Left colon (tissue), 2 donors: ENCODE results near the gene RBFOX2. TPM values are rescaled to one million over a fixed set of nuclear protein-coding genes. Genes with fewer than 3 reads are reported as not detected.
A peak's percentile ranks its signal among the peaks of the same experiment; 100 is the strongest.
"Not testable (repeated sequence)": the region's sequence is repeated elsewhere in the genome, so short reads cannot be mapped to it uniquely, and the experiment has no call there.

ENCODE experiments used
- ATAC-seq: fragments of 200-7000 bp; cut with Tn5 transposase; one replicate; pipeline ENCODE4 v1.9.1; 2020; ENCODE audit warnings: mild to moderate bottlenecking, moderate library complexity
- DNase-seq, 2 donors: peaks; one replicate each; pipeline ENCODE4 v3.0.0-alpha.2; 2020
- intact Hi-C, 2 donors: fragments of 100-400 bp; cut with DNase I in 1 of 2; cut with micrococcal nuclease in 1 of 2; formaldehyde crosslinking; loops; one replicate each; pipeline versions ENCODE4 v1.11.2 to v1.14.0; 2022; cut with DNase I, micrococcal nuclease
- long read RNA-seq: library from polyadenylated mRNA; unstranded; transcript quantifications from one replicate; pipeline ENCODE4 v2.0.0, GENCODE V29; 2021
- total RNA-seq, 2 donors: library from RNA; stranded (reverse); fragmentation: NEBNext Ultra II Directional; extraction: Animal tissue kit (Norgen Biotek cat#: 25700); gene quantifications; one replicate each; pipeline ENCODE4 v1.2.1, GENCODE V29; 2021
- donor health status: DM: no; HTN: no; CAD: no.
- donor health status: DM: yes; HTN: yes; CAD: no.

Gene RBFOX2
- 10 to 100 TPM; 34.3 to 48.8 TPM for total RNA-seq
- long read RNA-seq, full-length matches to known transcripts, result 9 of 581 reads
- long read RNA-seq, partial matches to known transcripts, result 1 of 581 reads
- long read RNA-seq, other reads (novel, unspliced or antisense), result 571 of 581 reads

DNA sequence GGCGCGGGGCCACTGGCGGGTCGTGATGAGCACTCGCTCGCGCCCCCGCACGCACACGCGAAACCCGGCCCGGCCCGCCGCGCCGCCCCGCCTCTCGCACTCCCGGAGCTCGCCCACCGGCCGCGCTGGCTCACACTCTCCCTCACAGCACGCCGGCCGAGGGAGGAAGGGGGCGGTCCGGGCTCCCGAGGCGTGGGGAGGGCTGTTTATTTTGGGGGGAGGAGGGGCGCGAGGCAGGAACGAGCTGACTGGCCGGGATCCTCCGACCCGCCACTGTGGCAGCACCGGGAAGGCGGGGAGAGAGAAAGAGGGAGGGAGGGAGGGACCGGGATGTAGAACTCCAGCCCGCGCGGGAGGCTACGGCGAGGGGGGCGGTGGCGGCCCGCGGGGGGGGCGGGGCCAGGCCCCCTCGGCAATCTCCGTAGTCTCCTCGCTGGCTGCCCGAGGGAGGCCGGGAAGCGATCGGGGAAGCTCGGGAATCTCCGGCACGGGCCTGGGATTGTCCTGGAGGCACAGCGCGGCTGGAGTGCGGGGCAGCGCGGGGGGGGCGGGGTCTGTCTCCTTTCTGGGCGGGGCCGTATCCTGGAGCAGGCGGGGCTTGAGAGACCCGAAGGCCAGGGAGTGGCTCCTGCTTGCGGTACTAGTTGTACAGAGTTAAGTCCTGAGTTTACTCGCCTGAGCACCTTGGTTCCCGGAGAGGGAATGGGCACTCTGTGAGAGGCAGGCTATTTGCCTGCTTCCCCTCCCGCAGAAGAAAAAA, at the start of gene RBFOX2:
Gene RBFOX2 (minus strand): TSS at position 179 of the 760 bp plus-strand sequence. CDS start 399 bp downstream, outside the sequence.
- peak; percentile 97 for DNase-seq
- ATAC-seq, result peak; percentile 90
- intact Hi-C loops, result no loop called here

GRCh38 chr22:36077271-36077670, 48.6 kb upstream of the RBFOX2 start:
- intact Hi-C loops, result no loop called here
- ATAC-seq, result no peak

DNA sequence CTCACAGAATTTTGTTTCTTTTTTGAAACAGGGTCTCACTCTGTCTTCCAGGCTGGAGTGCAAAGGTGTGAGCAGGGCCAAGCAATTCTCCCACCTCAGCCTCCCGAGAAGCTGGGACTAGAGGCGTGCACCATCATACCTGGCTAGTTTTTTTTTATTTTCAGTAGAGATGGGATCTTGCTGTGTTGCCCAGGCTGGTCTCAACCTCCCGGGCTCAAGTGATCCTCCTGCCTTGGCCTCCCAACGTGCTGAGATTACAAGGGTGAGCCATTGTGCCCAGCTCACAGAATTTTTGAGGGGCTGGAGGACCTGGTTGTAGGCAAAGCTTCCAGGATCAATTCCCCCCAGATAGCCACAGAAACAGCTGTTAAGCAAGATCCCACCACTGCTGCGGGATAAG, 47.1 kb upstream of the RBFOX2 start:
- ATAC-seq, result no peak
- DNase-seq, result no peak
- intact Hi-C loops, result no loop called here

More at GRCh38 chr22:36077271-36077670, 48.6 kb upstream of the RBFOX2 start:
- no peak for DNase-seq

- intact Hi-C loops, result no loop called here
- ATAC-seq (no peak), DNase-seq (no peak)
These were observed 46.6 kb upstream of the RBFOX2 start for GRCh38 chr22:36075230-36075629.

- intact Hi-C loops, result no loop called here
These were observed 44.9 kb upstream of the RBFOX2 start for GRCh38 chr22:36073476-36073875.

DNA sequence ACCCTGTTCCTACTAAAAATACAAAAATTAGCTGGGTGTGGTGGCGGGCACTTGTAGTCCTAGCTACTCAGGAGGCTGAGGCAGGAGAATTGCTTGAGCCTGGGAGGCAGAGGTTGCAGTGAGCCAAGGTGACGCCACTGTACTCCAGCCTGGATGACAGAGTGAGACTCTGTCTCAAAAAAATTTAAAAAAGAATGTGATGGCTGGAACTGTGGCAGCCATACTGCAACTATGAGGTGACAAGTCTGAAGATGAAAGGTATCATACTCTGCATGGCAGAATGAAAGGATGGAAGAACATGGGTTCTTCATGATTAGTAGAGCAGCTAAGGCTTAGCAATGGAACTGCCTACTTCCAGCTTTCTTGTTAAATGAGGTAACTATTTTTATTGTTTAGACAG, 42.0 kb upstream of the RBFOX2 start:
- ATAC-seq, DNase-seq, intact Hi-C loops: not testable (repeated sequence)

More at GRCh38 chr22:36073476-36073875, 44.9 kb upstream of the RBFOX2 start:
- DNase-seq (no peak), ATAC-seq (no peak)

- DNase-seq (no peak), ATAC-seq (no peak)
- intact Hi-C loops, result loop anchor here in 1 of 2 donors (5.0 kb wide), 1 partner anchor 137 kb away; no protein-coding TSS in a partner anchor
These were observed 40.7 kb upstream of the RBFOX2 start for GRCh38 chr22:36069368-36069767.

DNA sequence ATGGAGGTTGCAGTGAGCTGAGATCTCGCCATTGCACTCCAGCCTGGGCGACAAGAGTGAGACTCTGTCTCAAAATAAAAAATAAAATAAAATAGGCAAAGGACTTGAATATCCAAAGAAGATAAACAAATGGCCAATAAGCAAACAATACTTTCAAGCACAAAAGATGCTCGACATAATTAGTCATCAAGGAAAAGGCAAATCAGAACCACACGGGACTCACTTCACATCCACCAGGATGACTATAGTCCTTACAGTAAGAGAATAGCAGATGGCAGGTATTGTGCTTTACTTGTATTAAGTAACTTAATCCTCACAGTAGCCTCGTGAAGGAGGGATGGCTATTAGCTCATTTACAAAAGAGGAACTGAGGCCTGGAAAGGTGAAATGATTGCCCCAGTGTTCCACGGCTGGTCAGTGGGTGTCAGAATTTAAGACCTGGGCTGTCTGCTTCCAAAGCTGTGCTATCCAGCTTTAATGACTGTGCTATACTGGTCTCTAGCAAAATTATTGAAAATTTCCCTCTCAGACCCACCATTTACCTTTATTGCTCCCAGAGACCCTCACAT, 40.2 kb upstream of the RBFOX2 start:
- ATAC-seq, result no peak
- intact Hi-C loops, result loop anchor here in 1 of 2 donors (5.0 kb wide), 1 partner anchor 137 kb away; no protein-coding TSS in a partner anchor
- no peak for DNase-seq

- intact Hi-C loops, result loop anchor here in 1 of 2 donors (5.0 kb wide), 1 partner anchor 135 kb away; no protein-coding TSS in a partner anchor
These were observed 38.6 kb upstream of the RBFOX2 start for GRCh38 chr22:36067235-36067558.

GRCh38 chr22:36065775-36066544, 37.3 kb upstream of the RBFOX2 start:
- intact Hi-C loops, result loop anchor here in 1 of 2 donors (5.0 kb wide), 1 partner anchor 134 kb away; no protein-coding TSS in a partner anchor
- ATAC-seq (peak; percentile 96), DNase-seq (peak; percentile 86 to 91)

More at GRCh38 chr22:36067235-36067558, 38.6 kb upstream of the RBFOX2 start:
- ATAC-seq (no peak), DNase-seq (no peak)

DNA sequence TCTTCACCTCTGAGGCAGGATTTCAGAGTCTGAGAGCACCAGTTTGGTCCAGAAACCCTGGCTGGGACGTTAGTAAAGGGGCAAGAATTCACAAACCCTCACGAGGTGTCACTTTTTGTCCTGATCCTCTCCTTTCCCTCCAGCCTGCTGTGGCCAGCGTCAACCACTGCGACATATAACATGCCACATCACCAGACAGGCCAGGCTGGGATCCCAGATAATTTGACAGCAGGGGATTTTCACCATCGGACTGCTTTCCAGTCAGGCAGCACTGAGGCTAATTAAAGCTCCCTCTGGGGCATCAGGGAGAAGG, 36.8 kb upstream of the RBFOX2 start:
- no peak for DNase-seq
- peak; percentile 50 for ATAC-seq
- intact Hi-C loops, result loop anchor here in 1 of 2 donors (5.0 kb wide), 1 partner anchor 133 kb away; no protein-coding TSS in a partner anchor

DNA sequence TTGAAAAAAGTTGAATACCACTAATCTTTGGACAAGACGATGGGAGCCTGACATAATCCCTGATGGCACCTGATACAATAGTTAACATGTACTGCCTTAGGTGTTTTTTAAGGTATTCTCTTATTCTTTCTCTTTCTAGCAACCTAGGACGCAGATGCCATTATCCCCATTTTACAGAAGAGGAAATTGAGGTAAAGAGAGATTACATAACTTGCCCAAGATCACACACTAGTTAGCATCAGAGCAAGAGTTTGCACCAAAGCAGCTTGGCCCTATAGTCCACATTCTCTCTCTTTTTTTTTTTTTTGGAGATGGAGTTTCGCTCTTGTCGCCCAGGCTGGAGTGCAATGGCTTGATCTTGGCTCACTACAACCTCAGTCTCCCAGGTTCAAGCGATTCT, 35.7 kb upstream of the RBFOX2 start:
- DNase-seq (no peak), ATAC-seq (no peak)
- intact Hi-C loops, result no loop called here

DNA sequence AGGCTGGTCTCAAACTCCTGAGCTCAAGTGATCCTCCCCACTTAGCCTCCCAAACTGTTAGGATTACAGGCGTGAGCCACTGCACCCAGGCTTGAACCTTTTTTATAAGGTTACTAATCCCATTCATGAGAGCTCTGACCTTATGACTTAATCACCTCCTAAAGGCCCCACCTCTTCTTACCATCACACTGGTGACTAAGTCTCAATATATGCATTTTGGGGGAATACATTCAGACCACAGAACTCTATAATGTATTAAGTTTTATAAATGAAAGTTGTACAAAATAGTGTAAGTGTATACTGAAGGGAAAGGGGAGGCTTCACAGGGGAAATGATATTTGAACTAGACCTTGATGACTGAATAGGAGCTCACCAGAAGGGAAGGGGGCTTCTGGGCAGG, 28.4 kb upstream of the RBFOX2 start:
- ATAC-seq, result no peak
- intact Hi-C loops, result no loop called here
- no peak for DNase-seq

GRCh38 chr22:36055376-36056295, 27.0 kb upstream of the RBFOX2 start:
- DNase-seq, result no peak
- ATAC-seq, result no peak
- intact Hi-C loops, result no loop called here

DNA sequence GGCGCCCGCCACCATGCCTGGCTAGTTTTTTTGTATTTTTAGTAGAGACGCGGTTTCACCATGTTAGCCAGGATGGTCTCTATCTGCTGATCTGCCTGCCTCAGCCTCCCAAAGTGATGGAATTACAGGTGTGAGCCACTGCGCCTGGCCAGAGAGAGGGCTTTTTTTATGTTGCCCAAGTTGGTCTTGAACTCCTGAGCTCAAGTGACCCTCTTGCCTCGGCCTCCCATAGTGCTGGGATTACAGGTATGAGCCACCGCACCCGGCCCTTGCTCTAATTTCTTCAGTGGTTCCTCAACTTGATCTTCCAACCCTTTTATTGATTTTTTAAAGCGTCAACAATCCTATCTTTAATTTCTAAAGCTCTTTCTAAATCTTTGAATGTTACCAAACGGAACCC, 25.8 kb upstream of the RBFOX2 start:
- intact Hi-C loops, DNase-seq, ATAC-seq: not testable (repeated sequence)

DNA sequence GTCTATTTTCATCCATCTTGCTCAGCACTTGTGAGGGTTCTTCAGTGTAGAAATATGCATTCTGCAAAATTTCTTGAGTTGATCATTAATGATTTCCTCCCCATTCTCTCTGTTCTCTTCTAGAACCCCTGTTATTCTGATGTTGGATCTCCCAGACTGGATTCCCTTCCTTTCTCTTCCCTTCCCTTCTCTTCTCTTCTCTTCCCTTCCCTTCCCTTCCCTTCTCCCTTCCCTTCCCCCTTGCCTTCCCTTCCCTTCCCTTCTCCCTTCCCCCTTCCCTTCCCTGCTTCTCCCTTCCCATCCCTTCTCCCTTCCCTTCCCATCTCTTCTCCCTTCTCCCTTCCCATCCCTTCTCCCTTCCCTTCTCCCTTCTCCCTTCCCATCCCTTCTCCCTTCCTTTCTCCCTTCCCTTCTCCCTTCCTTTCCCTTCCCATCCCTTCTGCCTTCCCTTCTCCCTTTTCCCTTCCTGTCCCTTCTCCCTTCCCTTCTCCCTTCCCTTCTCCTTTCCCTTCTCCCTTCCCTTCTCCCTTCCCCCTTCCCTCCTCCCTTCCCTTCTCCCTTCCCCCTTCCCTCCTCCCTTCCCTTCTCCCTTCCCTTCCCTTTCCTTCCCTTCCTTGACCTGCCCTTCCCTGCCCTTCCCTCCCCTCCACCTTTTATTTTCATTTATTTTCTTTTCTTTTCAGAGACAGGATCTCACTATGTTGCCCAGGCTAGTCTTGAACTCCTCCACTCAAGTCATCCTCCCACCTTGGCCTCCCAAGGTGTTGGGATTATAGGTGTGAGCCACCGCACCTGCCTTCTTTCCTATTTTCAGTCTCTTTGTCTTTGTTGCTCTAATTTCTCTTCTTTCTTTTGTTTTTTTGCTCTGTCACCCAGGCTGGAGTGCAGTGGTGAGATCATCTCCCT, 24.9 kb upstream of the RBFOX2 start:
- intact Hi-C loops, result no loop called here
- no peak for ATAC-seq
- no peak for DNase-seq

GRCh38 chr22:36052505-36052941, 23.9 kb upstream of the RBFOX2 start:
- no peak for DNase-seq
- intact Hi-C loops, result no loop called here
- ATAC-seq, result peak; percentile 62
